IPS-18c (cell line): ENCODE data around the gene SUCLG2.

Experiments
- H3K4me3 ChIP-seq: 2 replicates; pipeline ENCODE4 v1.7.0; 2013; ENCODE audit warnings: low read depth, mild to moderate bottlenecking, low read length, moderate library complexity; ENCODE audit not compliant: insufficient read depth
- H3K9me3 ChIP-seq: one replicate; pipeline ENCODE4 v1.6.1; 2013; ENCODE audit warnings: mild to moderate bottlenecking, low read length, moderate library complexity; ENCODE audit not compliant: control insufficient read depth, insufficient read depth

Gene SUCLG2

GRCh38 chr3:67462187-67462586 lies 192.2 kb downstream of the SUCLG2 start:
- H3K4me3 ChIP-seq: no peak overlapping the region
- H3K9me3 ChIP-seq: no peaks in the 10 kb centered on the region

GRCh38 chr3:67461667-67462142 lies 192.7 kb downstream of the SUCLG2 start:
- H3K4me3 ChIP-seq: no peak overlapping the region
- H3K9me3 ChIP-seq: no peaks in the 10 kb centered on the region

GRCh38 chr3:67460841-67461510 lies 193.4 kb downstream of the SUCLG2 start:
- no peaks in the 10 kb centered on the region for H3K9me3 ChIP-seq
- H3K4me3 ChIP-seq: no peak overlapping the region

- H3K9me3 ChIP-seq: no peaks in the 10 kb centered on the region
- H3K4me3 ChIP-seq: no peak overlapping the region
Observed at GRCh38 chr3:67459796-67460195, 194.6 kb downstream of the SUCLG2 start.

GRCh38 chr3:67458896-67459530 lies 195.4 kb downstream of the SUCLG2 start:
- H3K4me3 ChIP-seq: no peak overlapping the region
- H3K9me3 ChIP-seq: no peaks in the 10 kb centered on the region

- Histone ChIP-seq H3K4me3 (no peak overlapping the region), H3K9me3 (no peaks in the 10 kb centered on the region)
Observed at GRCh38 chr3:67458408-67458807, 196.0 kb downstream of the SUCLG2 start.

DNA sequence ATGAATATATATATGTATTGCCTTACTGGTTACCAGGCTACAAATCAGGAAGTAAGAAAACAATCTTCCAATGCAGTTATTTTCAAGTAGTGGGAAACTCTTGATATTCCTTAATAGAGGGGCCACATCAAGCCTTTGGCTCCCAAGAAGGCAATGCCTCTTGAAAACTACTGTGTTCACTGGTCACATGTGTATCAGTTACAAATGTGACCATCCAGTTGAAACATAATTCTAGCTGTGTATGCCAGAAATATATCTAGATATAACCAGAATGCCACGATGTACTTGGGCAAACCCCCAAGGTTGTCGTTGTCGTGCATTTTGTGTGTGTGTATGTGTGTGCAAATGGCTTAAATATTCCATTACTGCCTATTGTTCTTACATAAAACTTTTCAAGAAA lies 200.8 kb downstream of the SUCLG2 start:
- Histone ChIP-seq H3K4me3 (no peak overlapping the region), H3K9me3 (no peaks in the 10 kb centered on the region)

DNA sequence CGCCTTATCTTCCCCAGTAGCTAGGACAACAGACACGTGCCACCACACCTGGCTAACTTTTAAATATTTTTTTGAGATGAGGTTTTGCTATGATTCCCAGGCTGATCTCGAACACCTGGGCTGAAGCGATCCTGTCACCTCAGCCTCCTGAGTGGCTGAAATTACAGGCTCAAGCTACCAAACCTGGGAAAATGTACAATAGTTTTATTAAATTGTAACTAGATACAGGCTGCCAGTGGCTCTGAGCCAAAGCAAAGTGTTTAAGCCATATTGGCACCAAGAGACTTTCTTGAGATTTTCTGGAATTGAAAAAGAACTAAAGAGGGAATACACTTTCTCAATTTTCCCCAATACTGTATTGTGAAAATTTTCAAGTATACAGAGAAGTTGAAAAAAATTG lies 204.3 kb downstream of the SUCLG2 start:
- Histone ChIP-seq H3K4me3 (no peak overlapping the region), H3K9me3 (no peaks in the 10 kb centered on the region)

DNA sequence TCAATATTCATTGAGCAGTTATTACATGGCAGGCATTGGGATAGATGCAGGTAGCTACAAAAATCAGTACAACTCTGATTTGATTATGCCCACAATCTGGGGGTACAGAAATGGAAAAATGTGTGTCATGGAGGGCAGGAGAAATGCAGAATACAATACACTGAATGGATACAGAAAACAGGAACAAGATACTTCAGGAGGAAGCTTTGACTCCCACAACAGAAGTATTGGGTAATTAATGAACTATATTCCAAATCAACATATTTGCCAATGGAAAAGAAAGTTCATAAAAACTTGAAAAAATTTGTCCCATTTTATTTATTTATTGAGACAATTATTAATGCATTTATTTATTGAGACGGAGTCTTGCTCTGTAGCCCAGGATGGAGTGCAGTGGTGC lies 207.0 kb downstream of the SUCLG2 start:
- Histone ChIP-seq H3K9me3 (no peaks in the 10 kb centered on the region), H3K4me3 (no peak overlapping the region)

DNA sequence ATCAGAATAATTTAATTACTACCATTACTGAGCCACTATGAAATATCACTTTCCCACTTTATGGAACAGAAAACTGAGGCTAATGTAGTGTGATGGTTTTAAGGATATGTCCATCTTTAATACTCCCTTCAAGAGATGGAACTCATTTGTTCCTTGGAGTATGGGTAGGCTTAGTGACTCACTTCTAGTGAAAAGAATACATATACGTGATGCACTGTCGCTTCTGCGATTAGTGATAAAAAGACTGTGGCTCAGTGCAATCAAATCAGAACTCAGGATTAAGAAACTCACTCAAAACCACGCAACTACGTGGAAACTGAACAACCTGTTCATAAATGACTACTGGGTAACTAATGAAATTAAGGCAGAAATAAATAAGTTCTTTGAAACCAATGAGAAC lies 216.6 kb downstream of the SUCLG2 start:
- Histone ChIP-seq H3K9me3 (peaks cover 2% of the 10 kb centered on the region), H3K4me3 (no peak overlapping the region)

- H3K9me3 ChIP-seq: peaks cover under 1% of the 10 kb centered on the region
- no peak overlapping the region for H3K4me3 ChIP-seq
Observed at GRCh38 chr3:67437090-67437489, 217.3 kb downstream of the SUCLG2 start.

DNA sequence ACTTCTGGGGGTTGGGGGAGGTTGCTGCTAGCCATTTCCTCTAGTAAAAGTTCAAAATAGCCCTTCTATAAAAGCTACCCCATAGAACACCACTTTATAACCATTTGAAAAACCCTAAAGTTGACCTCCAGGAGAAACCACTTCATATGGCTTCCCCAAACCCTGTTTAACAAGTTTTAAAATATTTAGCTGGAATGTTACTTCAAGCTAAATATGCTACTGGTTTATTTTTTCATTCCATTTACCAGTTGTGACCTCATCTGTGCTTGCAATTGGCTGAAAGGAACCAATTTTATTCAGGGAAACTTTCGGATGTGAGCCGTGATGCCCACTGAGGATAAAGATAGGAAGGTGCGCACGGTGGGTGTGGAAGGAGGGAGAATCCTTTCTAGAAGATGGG lies 221.3 kb downstream of the SUCLG2 start:
- Histone ChIP-seq H3K9me3 (no peaks in the 10 kb centered on the region), H3K4me3 (no peak overlapping the region)

GRCh38 chr3:67431887-67432286 lies 222.5 kb downstream of the SUCLG2 start:
- Histone ChIP-seq H3K4me3 (no peak overlapping the region), H3K9me3 (peaks cover 6% of the 10 kb centered on the region)

- Histone ChIP-seq H3K9me3 (peaks cover 6% of the 10 kb centered on the region), H3K4me3 (no peak overlapping the region)
Observed at GRCh38 chr3:67423722-67424121, 230.7 kb downstream of the SUCLG2 start.

GRCh38 chr3:67421912-67422311 lies 232.5 kb downstream of the SUCLG2 start:
- Histone ChIP-seq H3K4me3 (no peak overlapping the region), H3K9me3 (no peaks in the 10 kb centered on the region)

DNA sequence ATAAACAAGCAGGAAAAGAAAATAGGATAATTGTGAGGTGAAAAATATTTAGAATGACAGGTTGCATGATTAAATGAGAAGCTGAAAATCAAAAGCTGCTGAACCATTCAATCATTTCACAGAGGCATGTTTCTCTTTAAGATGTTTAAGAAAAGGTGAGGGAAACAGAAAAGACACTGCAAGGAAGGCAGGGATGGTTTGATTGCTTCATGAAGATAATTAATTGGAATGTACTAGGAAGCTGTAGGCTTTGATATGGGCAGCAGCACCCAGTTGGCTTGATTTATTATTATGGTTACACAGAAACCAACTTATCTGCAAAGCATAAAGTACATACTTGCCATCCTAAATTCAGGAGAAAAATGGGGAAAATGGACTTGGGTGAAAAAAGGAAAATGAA lies 234.6 kb downstream of the SUCLG2 start:
- no peak overlapping the region for H3K4me3 ChIP-seq
- no peaks in the 10 kb centered on the region for H3K9me3 ChIP-seq

- no peak overlapping the region for H3K4me3 ChIP-seq
- H3K9me3 ChIP-seq: no peaks in the 10 kb centered on the region
Observed at GRCh38 chr3:67419218-67419529, 235.2 kb downstream of the SUCLG2 start.

GRCh38 chr3:67418426-67419217 lies 235.8 kb downstream of the SUCLG2 start:
- Histone ChIP-seq H3K9me3 (no peaks in the 10 kb centered on the region), H3K4me3 (no peak overlapping the region)
